Measurements from ENCODE around the gene DCANP1. TPM values are rescaled to one million over a fixed set of nuclear protein-coding genes. Genes with fewer than 3 reads are reported as not detected.
A peak's percentile ranks its signal among the peaks of the same experiment; 100 is the strongest.

DCANP1 gene
- total RNA-seq, 3 donors from 2014 or later (not counting 1 experiment from before 2014, with no cell fraction given) = 0.07 TPM; not detected in 2

DNA sequence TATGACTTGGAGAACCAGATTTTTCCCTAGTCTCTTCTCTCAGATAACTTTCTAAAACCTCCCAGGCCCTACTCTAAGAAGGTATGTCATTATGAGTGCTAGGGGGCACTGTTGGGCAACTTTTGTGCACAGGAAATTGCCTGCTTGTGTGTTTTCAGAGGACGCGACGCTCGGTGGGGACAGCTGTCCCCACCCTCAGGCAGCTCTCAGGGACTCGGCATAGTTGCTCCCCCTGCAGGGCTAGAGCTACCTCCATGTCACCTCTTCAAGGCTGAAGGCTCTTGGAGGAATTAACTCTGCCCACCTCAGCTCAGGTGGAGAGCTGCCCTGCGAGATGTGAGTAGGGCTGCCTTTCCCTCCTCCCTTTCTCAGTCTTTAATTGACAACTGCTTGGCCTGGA is 15.2 kb upstream of the DCANP1 start:
- Histone ChIP-seq H3K36me3 (ENCODE audit: control insufficient read depth, insufficient read depth, low read length) (no peaks in the 10 kb centered on the region), H3K4me3 (ENCODE audit: low read length) (no peak overlapping the region), H3K27me3 (ENCODE audit: control insufficient read depth, insufficient read depth, low read length) (no peaks in the 10 kb centered on the region), H3K27ac (ENCODE audit: low read length) (no peak overlapping the region), H3K4me1 (ENCODE audit: control insufficient read depth, insufficient read depth, low read length) (peaks cover 9% of the 10 kb centered on the region), H3K9me3 (ENCODE audit: control insufficient read depth, insufficient read depth, low read length) (no peaks in the 10 kb centered on the region)
- Mint-ChIP-seq H3K27ac (no peak overlapping the region), H3K9me3 (no peaks in the 10 kb centered on the region), H3K4me1 (peaks cover 5 to 6% of the 10 kb centered on the region in 2 donors), H3K36me3 (no peaks in the 10 kb centered on the region), H3K4me3 (no peak overlapping the region), H3K27me3 (ENCODE audit: low read depth in 2 of 2) (peaks cover 21 to 24% of the 10 kb centered on the region in 2 donors)
- DNase-seq (peak in 1 of 2 donors; percentile 77), ATAC-seq (peak; percentile 46 to 67 (median 65))
- TF ChIP-seq, protein P1, sequence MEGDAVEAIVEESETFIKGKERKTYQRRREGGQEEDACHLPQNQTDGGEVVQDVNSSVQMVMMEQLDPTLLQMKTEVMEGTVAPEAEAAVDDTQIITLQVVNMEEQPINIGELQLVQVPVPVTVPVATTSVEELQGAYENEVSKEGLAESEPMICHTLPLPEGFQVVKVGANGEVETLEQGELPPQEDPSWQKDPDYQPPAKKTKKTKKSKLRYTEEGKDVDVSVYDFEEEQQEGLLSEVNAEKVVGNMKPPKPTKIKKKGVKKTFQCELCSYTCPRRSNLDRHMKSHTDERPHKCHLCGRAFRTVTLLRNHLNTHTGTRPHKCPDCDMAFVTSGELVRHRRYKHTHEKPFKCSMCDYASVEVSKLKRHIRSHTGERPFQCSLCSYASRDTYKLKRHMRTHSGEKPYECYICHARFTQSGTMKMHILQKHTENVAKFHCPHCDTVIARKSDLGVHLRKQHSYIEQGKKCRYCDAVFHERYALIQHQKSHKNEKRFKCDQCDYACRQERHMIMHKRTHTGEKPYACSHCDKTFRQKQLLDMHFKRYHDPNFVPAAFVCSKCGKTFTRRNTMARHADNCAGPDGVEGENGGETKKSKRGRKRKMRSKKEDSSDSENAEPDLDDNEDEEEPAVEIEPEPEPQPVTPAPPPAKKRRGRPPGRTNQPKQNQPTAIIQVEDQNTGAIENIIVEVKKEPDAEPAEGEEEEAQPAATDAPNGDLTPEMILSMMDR (IDR thresholded peaks at IDR 0.05) = peak; percentile 29
- intact Hi-C loops (cut with micrococcal nuclease) = no loop called here
- 0% methylated on average over 5 of the region's 6 CpGs for WGBS (ENCODE audit: insufficient coverage)

DNA sequence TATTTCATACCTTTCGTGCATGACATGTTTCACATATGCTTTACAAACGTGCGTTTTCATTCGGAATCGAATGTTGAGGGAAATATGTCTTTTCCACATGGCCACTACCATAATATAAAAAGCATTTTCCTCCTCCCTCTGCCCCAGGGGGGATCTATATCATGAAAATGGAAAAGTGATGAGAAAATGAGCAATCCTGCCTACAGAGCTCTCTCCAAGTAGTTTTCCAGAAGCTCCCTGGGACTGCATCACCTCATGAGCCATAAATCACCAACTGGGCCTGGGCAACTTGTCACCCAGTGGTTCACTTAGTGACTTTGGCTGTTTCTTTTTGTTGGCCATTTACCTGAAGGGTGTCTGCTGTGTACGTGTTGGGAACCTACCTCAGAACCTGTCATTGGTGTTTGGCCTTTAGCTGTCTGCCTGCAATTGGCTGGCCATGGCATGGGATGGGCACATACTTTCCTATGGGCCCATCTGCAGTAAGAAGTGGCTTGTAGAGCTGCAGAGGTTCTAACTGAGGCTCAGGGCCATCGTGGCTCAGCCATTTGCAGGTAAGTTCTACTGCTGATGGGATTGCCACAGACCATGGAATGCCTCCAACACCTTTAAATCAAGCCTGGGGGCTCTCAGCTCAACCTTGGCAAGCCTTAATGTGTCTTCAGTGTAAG is 14.5 kb upstream of the DCANP1 start:
- Histone ChIP-seq H3K4me3 (ENCODE audit: low read length) (no peak overlapping the region), H3K27me3 (ENCODE audit: control insufficient read depth, insufficient read depth, low read length) (no peaks in the 10 kb centered on the region), H3K4me1 (ENCODE audit: control insufficient read depth, insufficient read depth, low read length) (peaks cover 10% of the 10 kb centered on the region), H3K36me3 (ENCODE audit: control insufficient read depth, insufficient read depth, low read length) (no peaks in the 10 kb centered on the region), H3K9me3 (ENCODE audit: control insufficient read depth, insufficient read depth, low read length) (no peaks in the 10 kb centered on the region), H3K27ac (ENCODE audit: low read length) (no peak overlapping the region)
- ATAC-seq (no peak), DNase-seq (no peak)
- no peaks in the 10 kb centered on the region for H3K36me3 Mint-ChIP-seq
- intact Hi-C loops (cut with micrococcal nuclease) = no loop called here
- H3K27ac Mint-ChIP-seq = no peak overlapping the region
- 86% methylated on average over 7 of the region's 7 CpGs for WGBS (ENCODE audit: insufficient coverage)
- H3K4me3 Mint-ChIP-seq = no peak overlapping the region
- peaks cover 17 to 23% of the 10 kb centered on the region in 2 donors for H3K27me3 Mint-ChIP-seq (ENCODE audit: low read depth in 2 of 2)
- TF ChIP-seq, protein P1 (IDR thresholded peaks at IDR 0.05) = no peak
- no peaks in the 10 kb centered on the region for H3K9me3 Mint-ChIP-seq
- H3K4me1 Mint-ChIP-seq = peaks cover 5 to 6% of the 10 kb centered on the region in 2 donors

DNA sequence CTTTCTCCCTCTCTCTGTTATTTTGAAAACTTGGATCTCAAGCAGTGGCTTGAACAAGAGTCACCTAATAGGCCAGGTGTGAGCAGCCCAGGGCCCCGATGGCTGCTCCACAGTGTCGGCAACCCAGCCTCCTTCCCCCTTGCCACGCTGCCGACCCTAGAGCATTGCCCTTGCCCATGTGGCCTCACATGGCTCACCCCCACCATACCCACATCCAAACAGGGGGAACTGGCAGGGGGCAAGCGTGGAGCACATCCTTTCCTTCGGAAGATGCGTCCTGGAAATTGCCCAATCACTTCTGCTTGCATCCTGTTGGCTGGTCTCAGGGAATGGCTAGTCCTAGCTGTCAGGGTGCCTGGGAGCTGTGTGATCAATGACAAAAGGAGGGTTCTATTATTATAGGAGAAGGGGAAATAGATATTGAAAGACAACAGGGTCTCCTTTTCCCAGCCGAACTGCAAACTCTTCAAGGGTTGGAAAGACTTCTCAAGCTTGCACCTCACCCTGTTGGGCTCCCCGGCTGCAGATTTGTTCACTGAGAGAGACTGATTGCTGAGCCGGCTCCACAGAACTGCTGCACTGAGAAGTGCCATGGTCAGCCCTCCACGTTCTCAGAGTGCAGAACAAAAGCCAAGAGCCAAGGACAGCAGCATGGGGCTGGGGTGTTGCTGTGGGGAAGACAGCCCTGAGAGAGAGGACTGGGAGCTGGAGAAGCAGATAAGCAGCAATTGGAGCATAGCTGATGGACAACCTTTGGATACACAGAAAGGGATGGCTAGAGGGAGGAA is 13.3 kb upstream of the DCANP1 start:
- WGBS (ENCODE audit: insufficient coverage) = 86% methylated on average over 11 of the region's 11 CpGs
- Mint-ChIP-seq H3K9me3 (no peaks in the 10 kb centered on the region), H3K27ac (no peak overlapping the region), H3K4me1 (no peaks in the 10 kb centered on the region), H3K4me3 (no peak overlapping the region), H3K36me3 (no peaks in the 10 kb centered on the region), H3K27me3 (ENCODE audit: low read depth in 2 of 2) (peaks cover 11 to 15% of the 10 kb centered on the region in 2 donors)
- Histone ChIP-seq H3K27ac (ENCODE audit: low read length) (no peak overlapping the region), H3K4me1 (ENCODE audit: control insufficient read depth, insufficient read depth, low read length) (peaks cover 5% of the 10 kb centered on the region), H3K36me3 (ENCODE audit: control insufficient read depth, insufficient read depth, low read length) (no peaks in the 10 kb centered on the region), H3K9me3 (ENCODE audit: control insufficient read depth, insufficient read depth, low read length) (no peaks in the 10 kb centered on the region), H3K4me3 (ENCODE audit: low read length) (no peak overlapping the region), H3K27me3 (ENCODE audit: control insufficient read depth, insufficient read depth, low read length) (no peaks in the 10 kb centered on the region)
- ATAC-seq (no peak), DNase-seq (no peak)
- intact Hi-C loops (cut with micrococcal nuclease) = no loop called here
- TF ChIP-seq, protein P1 (IDR thresholded peaks at IDR 0.05) = no peak

All from natural killer cell (primary cell).